GM19468 (cell line): Measurements from ENCODE around the gene CELA2A.
"Not testable (repeated sequence)": the region's sequence is repeated elsewhere in the genome, so short reads cannot be mapped to it uniquely, and the experiment has no call there.

Experiments used
- ATAC-seq: cut with Tn5 transposase; IDR thresholded peaks from one replicate; pipeline ENCODE4 v1.9.1; 2021; ENCODE audit warnings: mild to moderate bottlenecking, moderate library complexity, moderate number of reproducible peaks; ENCODE audit not compliant: unreplicated experiment; ENCODE audit errors: extremely low read depth

CELA2A gene

GRCh38 chr1:15442759-15443158 lies 13.8 kb upstream of the CELA2A start:
- ATAC-seq: no peak

DNA sequence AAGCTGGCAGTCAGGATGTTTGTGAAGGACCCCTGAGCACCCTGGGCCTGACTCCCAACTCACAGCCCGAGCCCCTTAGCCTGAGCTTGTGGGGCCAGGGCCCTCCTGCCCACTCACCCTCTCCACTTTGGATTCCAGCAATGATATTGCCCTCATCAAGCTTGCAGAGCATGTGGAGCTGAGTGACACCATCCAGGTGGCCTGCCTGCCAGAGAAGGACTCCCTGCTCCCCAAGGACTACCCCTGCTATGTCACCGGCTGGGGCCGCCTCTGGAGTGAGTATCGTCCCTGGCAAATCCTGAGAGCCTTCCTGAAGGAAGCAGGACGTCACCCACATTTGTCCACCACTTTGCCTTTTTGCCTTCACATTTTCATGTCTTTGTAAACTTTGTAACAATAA lies 13.3 kb upstream of the CELA2A start:
- no peak for ATAC-seq

DNA sequence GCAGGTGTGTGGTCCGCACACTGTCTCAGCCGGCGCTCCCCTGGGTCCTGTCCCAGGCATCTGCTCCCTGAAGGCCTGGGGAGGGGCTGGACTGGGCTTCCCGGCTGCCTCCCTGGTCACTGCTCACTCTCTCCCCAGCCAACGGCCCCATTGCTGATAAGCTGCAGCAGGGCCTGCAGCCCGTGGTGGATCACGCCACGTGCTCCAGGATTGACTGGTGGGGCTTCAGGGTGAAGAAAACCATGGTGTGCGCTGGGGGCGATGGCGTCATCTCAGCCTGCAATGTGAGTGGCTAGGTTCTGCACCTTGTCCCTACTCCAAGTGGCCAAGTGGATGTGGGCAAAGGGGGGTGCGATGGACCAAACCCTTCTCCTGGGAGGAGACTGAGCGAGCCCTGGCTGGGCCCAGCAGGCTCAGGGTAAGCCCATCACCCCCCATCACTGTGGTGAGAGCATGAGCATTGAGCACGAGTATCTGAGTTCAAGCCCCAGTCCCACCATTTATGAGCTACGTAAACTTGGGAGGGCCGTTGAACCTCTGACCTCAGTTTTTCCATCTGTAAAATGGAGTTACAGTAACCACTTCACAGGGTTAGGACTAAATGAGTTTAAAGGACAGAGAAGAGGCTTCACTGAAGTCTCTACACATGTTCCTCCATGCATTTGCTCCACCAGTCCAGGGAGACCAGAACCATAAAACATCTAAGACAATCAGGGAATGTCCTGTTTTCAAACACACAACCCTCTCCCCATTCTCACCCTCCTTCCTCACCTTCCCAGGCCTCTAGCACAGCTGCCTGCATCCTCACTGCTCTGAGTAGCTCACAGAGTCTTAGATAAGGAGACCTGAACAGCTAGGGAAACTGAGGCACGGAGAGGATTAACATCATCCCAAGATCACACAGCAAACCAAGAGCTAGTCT lies 11.8 kb upstream of the CELA2A start:
- ATAC-seq: no peak

DNA sequence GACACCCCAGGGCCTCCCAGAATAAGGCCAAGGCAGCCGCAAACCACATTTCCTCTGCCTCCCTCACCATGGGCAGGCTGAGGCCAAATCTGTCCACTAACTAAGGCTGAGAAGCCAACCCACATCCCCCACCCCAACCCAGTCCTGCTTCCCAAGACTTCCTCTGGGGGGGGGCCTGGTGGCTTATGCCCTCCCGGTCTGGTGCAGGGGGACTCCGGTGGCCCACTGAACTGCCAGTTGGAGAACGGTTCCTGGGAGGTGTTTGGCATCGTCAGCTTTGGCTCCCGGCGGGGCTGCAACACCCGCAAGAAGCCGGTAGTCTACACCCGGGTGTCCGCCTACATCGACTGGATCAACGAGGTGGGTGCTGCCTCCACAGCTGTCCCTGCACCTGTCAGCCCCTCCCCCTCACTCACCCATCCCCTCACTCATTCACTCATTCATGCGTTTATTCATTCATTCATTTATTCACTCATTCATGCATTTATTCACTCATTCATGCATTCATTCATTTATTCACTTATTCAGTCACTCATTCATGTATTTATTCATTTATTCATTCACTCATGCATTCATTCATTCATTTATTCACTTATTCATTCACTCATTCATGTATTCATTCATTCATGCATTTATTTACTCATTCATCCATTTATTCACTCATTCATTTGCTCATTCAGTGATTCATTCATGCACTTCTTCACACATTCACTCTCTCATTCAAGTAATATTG lies 11.0 kb upstream of the CELA2A start:
- no peak for ATAC-seq

- ATAC-seq: no peak
Measured at GRCh38 chr1:15446212-15446611, 10.3 kb upstream of the CELA2A start.

DNA sequence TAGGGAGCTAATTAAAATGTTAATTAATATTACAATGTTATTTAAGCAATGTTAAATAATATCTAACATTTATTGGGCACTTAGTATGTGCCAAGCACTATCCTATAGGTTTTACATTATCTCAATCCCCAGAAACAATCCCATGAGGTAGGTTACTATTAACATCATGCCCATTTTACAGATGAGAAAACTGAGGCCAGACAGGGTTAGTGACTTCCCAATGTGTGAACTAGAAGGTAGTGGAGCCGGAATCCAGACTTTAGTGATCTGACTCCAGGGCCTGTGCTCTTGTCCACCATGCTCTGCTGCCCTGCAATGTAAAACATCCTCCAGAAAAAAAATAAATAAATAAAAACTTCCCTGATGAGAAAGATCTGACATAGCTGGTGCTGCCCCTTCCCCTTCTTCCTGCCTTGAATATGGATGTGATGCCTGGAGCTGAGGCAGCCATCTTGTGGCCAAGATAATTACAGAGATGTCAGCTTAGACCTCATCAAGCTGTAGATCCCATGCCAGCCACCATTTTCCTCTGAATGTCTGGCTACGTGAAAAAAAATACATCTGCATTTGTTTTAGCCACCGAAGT lies 7.6 kb upstream of the CELA2A start:
- no peak for ATAC-seq

DNA sequence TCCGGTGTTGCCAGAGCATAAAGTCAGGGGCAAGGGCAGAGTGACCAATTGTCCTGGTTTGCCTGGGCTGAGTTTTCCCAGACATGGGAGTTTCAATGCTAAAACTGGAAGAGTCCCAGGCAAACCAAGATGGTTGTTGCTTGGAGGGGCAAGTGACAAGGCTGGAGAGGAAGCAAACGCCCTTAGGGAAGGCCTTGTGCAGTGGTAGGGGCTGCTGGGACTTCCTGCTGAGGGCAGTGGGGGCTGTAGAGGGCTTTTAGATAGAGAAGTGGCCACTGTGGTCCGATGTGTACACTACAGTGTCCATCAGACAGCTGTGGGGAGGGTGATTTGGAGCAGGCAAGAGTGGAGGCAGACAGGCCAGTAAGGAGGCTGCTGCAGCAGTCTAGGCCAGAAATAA lies 7.0 kb upstream of the CELA2A start:
- no peak for ATAC-seq

DNA sequence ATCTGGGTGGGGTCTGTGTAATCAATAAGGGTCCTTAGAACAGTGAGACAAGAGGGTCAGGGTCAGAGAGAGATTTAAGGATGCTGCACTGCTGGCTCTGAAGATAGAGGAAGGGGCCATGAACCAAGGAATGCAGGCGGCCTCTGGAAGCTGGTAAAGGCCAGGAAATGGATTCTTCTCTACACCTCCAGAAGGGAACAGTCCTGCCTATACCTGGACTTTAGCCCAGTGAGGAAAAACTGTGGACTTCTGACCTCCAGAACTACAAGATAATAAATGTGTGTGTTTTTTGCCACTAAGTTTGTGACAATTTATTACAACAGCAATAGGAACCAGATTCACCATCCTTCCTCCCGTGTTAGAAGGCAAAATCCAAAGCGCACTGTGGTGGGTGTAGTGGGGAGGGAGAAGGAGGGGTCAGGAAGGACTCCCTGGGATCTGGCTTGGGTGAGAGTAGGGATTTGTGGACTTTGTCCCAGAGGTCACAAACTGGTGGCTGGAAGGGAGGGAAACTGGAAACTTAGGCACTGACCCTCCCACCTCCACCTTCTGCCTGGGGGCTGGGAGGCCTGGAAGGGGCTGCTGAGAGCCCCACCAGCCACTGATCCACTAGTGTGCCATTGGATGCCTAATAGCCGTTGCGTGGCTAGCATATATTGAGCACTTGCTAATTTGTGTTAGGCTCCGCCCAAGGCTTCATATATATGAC lies 5.4 kb upstream of the CELA2A start:
- no peak for ATAC-seq

DNA sequence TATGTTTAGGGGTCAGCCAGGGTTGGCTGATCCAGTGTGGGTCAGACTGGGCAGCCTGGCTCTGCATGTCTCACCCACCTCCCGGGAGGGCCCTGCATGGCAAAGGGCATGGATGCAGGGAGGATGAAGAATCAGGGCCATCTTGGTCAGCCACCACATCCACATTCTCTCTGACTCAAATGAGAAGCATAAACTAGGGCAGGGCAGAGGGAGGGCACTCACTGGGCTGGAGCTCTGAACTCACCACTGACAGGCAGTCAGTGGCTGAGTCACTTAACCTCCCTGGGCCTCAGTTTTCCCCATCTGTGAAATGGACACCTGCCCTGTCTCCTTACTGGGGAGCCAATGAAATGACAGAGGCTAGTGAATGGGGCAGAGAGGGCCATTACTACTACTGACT lies 4.3 kb upstream of the CELA2A start:
- no peak for ATAC-seq

- no peak for ATAC-seq
Measured at GRCh38 chr1:15452866-15453571, 3.5 kb upstream of the CELA2A start.

DNA sequence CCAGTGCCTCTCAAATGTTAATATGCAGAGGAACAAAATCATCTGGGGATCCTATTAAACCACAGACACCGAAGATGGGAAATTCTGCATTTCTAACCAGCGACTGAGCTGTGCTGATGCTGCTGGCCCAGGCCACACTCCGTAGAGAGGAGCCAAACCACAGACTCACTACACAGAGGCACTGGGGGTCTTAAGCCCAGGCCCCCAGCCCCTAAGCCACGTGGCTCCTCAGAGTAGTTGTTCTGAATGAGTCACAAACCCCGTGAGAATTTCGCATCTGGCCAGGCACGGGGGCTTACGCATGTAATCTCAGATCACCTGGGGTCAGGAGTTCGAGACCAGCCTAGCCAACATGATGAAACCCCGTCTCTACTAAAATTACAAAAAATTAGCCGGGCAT lies 2.8 kb upstream of the CELA2A start:
- no peak for ATAC-seq

DNA sequence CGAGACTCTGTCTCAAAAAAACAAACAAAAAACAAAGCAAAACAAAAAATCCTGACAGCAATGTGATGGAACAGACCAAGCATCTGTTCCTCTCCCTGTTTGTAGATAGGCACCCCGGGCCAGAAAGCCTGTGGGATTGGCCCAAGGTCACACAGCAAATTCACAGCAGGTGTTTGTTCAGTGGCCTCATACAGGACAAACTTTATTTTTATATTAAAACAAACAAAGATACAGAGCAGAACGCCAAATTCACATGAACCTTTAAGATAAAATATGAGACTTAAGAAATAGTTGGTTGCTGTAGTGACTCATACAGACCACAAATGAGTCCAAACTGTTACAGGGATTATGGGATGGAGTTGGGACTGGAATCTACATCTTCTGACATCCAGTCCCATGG lies 2.3 kb upstream of the CELA2A start:
- ATAC-seq: no peak

DNA sequence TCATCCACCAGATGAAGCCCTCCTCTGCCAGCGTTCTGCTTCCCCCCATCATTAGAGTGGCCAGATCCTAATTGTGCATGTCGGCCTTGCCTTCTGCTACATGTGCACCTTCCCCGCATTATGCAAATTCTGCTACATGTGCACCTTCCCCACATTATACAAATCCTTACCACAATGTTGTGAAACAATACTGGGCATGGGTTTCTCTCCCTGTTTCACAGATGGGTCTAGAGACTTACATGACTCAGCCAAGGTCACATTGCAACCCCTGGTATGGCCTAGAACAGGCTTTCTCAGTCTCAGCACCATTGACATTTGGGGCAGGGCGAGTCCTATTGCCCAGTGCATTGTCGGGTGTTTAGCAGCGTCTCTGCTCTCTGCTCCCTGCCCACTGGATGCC lies 1.0 kb upstream of the CELA2A start:
- no peak for ATAC-seq

DNA sequence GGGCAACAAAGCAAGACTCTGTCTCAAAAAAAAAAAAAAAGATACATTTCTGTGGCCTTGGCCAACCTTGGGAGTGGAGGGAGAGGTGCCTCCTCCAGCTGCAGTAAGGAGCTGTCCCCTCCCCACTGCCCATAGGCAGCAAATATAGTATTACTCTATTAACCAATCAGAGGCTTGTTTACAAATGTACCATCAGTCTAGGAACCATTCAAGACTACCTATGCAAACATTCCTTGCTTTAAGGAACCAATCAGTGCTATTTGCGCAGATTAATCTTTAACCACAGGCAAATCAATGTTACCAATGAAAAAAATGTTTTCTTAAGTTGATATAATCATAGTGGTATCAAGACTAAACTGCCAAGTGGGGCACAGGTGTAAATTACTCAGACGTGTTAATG lies 1.1 kb downstream of the CELA2A start:
- ATAC-seq: no peak

DNA sequence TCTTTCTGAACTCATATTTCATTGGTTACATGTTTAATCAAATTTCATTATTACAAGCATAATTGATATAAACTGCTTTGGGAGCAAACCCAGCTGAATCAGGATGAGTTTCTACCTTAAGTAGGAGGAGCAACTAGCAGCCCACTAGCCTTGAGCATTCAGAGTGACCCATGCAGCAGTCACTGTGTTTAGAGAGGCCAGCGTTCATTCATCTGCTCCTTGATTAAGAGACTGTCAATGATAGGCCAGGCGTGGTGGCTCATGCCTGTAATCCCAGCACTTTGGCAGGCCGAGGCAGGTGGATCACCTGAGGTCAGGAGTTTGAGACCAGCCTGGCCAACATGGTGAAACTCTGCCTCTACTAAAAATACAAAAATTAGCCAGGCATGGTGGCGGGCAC lies 1.9 kb downstream of the CELA2A start:
- not testable (repeated sequence) for ATAC-seq

DNA sequence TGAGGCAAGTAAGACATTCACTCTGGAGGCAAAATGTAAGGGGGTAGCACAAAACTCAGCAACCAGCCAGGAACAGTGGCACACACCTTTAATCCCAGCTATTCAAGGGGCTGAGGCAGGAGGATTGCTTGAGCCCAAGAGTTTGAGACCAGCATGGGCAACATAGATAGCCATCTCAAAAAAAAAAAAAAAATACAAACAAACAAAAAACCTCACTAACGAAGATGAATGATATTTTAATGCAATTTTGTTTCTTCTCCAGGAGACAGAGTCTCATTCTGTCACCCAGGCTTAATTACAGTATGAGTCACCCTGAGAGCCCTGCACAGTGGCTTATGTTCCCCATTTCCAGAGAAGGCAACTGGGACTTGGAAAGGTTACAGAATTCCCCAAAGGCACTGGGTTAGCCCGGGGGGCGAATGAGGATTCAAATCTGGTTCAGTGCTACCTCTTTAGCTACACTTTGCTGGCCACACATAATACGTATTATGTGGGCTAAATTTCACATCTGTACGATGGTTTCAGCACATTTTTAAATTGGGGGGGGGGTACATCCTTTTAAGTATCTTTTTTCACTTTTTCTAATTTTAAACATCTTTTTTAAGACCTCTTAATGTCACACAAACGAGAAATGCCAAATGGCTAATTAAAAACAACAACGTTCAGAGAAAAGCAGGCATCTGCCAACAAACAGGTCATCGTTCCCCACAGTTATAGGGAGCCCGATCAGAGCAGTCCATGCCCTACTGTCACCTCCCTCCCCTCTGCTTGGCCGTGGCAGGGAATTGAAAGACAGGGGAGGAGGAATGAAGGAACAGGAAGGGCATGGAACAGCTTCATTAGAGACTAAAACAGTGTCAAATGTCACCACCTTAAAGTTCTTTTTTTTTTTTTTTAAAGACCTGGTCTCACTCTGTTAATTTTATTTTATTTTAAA lies 3.5 kb downstream of the CELA2A start:
- no peak for ATAC-seq

GRCh38 chr1:15460708-15461095 lies 4.2 kb downstream of the CELA2A start:
- ATAC-seq: no peak

DNA sequence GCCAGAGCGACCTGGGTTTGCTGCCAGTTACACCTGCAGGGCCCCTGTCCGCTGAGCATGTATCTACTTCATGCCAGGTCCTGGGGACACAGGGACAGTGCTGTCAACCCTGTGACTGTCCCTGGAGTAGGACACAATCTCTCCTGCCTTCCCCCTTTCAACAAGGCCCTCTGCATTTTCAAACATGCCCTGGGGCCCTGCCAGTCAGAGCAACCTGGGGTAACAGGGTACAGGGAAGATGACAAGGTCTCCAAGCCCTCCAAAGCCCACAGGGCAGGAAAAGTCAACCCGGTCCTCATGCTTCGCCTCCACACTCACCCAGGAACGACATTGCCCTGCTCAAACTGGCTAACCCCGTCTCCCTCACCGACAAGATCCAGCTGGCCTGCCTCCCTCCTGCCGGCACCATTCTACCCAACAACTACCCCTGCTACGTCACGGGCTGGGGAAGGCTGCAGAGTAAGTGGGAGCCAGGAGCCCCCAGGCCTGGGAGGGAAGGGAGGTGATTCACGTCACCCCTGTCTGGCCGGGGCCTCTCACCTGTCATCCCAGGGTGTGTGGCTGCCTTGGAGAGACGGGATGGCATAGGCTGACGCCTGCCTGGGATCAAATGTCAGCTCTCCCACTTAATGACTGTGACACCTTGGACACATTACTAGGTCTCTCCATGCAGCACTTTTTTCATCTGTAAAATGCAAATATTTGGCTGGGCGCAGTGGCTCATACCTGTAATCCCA lies 6.7 kb downstream of the CELA2A start:
- not testable (repeated sequence) for ATAC-seq
